ENCODE measurements around the gene BEND7. TPM values are rescaled to one million over a fixed set of nuclear protein-coding genes. Genes with fewer than 3 reads are reported as not detected.

Gene BEND7
- total RNA-seq, 4 donors from 2014 or later, result 10.8 to 27.5 (median 21.5) TPM

GRCh38 chr10:13489035-13489599, 39.7 kb downstream of the BEND7 start:
- H3K36me3 ChIP-seq, result peaks cover 0 to 32% (median 0%) of the 10 kb centered on the region in 3 donors
- no peak for TF ChIP-seq CTCF (IDR thresholded peaks at IDR 0.05)
- no peak for TF ChIP-seq POLR2A (IDR thresholded peaks at IDR 0.05)
- TF ChIP-seq EP300 (IDR thresholded peaks at IDR 0.05), result no peak
- 79% methylated on average over 7 of the region's 7 CpGs for WGBS, 2 donors
- DNase-seq (ENCODE audit: low spot score in 2 of 2), result no peak
- no peaks in the 10 kb centered on the region for H3K9me3 ChIP-seq
- H3K4me3 ChIP-seq, result no peak overlapping the region
- H3K27me3 ChIP-seq, result no peaks in the 10 kb centered on the region
- no peaks in the 10 kb centered on the region for H3K4me1 ChIP-seq
- no peak overlapping the region for H3K27ac ChIP-seq

- 68 to 70% methylated on average over 1 of the region's 1 CpG for WGBS, 2 donors
These were observed 43.2 kb downstream of the BEND7 start for GRCh38 chr10:13485623-13486022.

GRCh38 chr10:13483951-13484350, 44.9 kb downstream of the BEND7 start:
- no peaks in the 10 kb centered on the region for H3K9me3 ChIP-seq
- TF ChIP-seq POLR2A (IDR thresholded peaks at IDR 0.05) (no peak), CTCF (IDR thresholded peaks at IDR 0.05) (no peak)
- no peak for DNase-seq (ENCODE audit: low spot score in 2 of 2)
- H3K4me3 ChIP-seq, result no peak overlapping the region
- no peaks in the 10 kb centered on the region for H3K4me1 ChIP-seq
- WGBS, 2 donors, result 88 to 90% methylated on average over 9 of the region's 9 CpGs
- H3K36me3 ChIP-seq, result peaks cover 0 to 28% (median 0%) of the 10 kb centered on the region in 3 donors
- no peaks in the 10 kb centered on the region for H3K27me3 ChIP-seq
- H3K27ac ChIP-seq, result no peak overlapping the region

More at GRCh38 chr10:13485623-13486022, 43.2 kb downstream of the BEND7 start:
- Histone ChIP-seq H3K27ac (no peak overlapping the region), H3K4me1 (no peaks in the 10 kb centered on the region), H3K4me3 (no peak overlapping the region), H3K36me3 (peaks cover 0 to 29% (median 0%) of the 10 kb centered on the region in 3 donors), H3K27me3 (no peaks in the 10 kb centered on the region), H3K9me3 (no peaks in the 10 kb centered on the region)
- no peak for DNase-seq (ENCODE audit: low spot score in 2 of 2)
- TF ChIP-seq CTCF (IDR thresholded peaks at IDR 0.05) (no peak), EP300 (IDR thresholded peaks at IDR 0.05) (no peak), POLR2A (IDR thresholded peaks at IDR 0.05) (no peak)

- Histone ChIP-seq H3K4me3 (no peak overlapping the region), H3K27ac (no peak overlapping the region), H3K4me1 (no peaks in the 10 kb centered on the region), H3K36me3 (peaks cover 0 to 28% (median 0%) of the 10 kb centered on the region in 3 donors), H3K9me3 (no peaks in the 10 kb centered on the region), H3K27me3 (no peaks in the 10 kb centered on the region)
- TF ChIP-seq CTCF (IDR thresholded peaks at IDR 0.05) (no peak), EP300 (IDR thresholded peaks at IDR 0.05) (no peak), POLR2A (IDR thresholded peaks at IDR 0.05) (no peak)
- DNase-seq (ENCODE audit: low spot score in 2 of 2), result no peak
- 88 to 89% methylated on average over 3 of the region's 3 CpGs for WGBS, 2 donors
These were observed 45.7 kb downstream of the BEND7 start for GRCh38 chr10:13483073-13483472.

GRCh38 chr10:13481690-13482089, 47.1 kb downstream of the BEND7 start:
- no peak for DNase-seq (ENCODE audit: low spot score in 2 of 2)
- no peak for TF ChIP-seq EP300 (IDR thresholded peaks at IDR 0.05)
- TF ChIP-seq POLR2A (IDR thresholded peaks at IDR 0.05), result no peak
- TF ChIP-seq CTCF (IDR thresholded peaks at IDR 0.05), result no peak

More at GRCh38 chr10:13481690-13482089, 47.1 kb downstream of the BEND7 start:
- no peak overlapping the region for H3K4me3 ChIP-seq
- H3K9me3 ChIP-seq, result no peaks in the 10 kb centered on the region
- 83% methylated on average over 10 of the region's 10 CpGs for WGBS, 2 donors
- no peak overlapping the region for H3K27ac ChIP-seq
- no peaks in the 10 kb centered on the region for H3K27me3 ChIP-seq
- H3K36me3 ChIP-seq, result peaks cover 0 to 23% (median 0%) of the 10 kb centered on the region in 3 donors
- no peaks in the 10 kb centered on the region for H3K4me1 ChIP-seq
